Caco-2 (cell line): ENCODE measurements around the gene ATXN1. TPM values are rescaled to one million over a fixed set of nuclear protein-coding genes. Genes with fewer than 3 reads are reported as not detected.

Source experiments
- BruUV-seq: library from RNA; stranded (reverse); fragments of 400-500 nt; replicated peaks from 2 replicates; lab custom pipeline; 2021; lab: Mats Ljungman, UMichigan
- CTCF ChIA-PET: fragments of 300-600 bp; sonication (Branson Sonifier 250); formaldehyde crosslinking; loops from one replicate; lab custom pipeline; 2022; ENCODE audit warnings: antibody characterized with exemption; lab: Charles Lee
- POLR2A ChIA-PET: fragments of 300-600 bp; sonication (Branson Sonifier 250); formaldehyde crosslinking; loops from one replicate; lab custom pipeline; 2022; ENCODE audit warnings: antibody characterized with exemption; lab: Charles Lee
- DNase-seq, 2 experiments: peaks; one replicate each; pipeline versions ENCODE4 v3.0.0 to v3.0.0-alpha.2; 2020 to 2022
- H3K27me3 ChIP-seq: replicated peaks from 2 replicates; pipeline ENCODE4 v1.6.0; 2011; ENCODE audit warnings: low read length; ENCODE audit not compliant: control insufficient read depth, insufficient read depth
- H3K36me3 ChIP-seq: 2 replicates; pipeline ENCODE4 v1.5.1; 2011; ENCODE audit warnings: low read length; ENCODE audit not compliant: control insufficient read depth, insufficient read depth
- H3K4me1 ChIP-seq: fragments of 250-450 bp; sonication (Bioruptor Pico); 2 replicates; pipeline ENCODE4 v1.5.1; 2020; ENCODE audit warnings: mild to moderate bottlenecking
- H3K4me3 ChIP-seq: 2 replicates; pipeline ENCODE4 v1.5.1; 2011; ENCODE audit warnings: low read depth, mild to moderate bottlenecking, control low read depth, low read length
- H3K9me3 ChIP-seq: fragments of 250-450 bp; sonication (Bioruptor Pico); 2 replicates; pipeline ENCODE4 v1.5.1; 2020; ENCODE audit warnings: mild to moderate bottlenecking, moderate library complexity
- H3K27ac Mint-ChIP-seq: one replicate; pipeline ENCODE4 v1.8.0; 2022; ENCODE audit warnings: mixed read lengths; ENCODE audit not compliant: unreplicated experiment
- H3K27me3 Mint-ChIP-seq: one replicate; pipeline ENCODE4 v1.8.0; 2022; ENCODE audit warnings: mixed read lengths; ENCODE audit not compliant: insufficient read depth, unreplicated experiment
- H3K36me3 Mint-ChIP-seq: one replicate; pipeline ENCODE4 v1.8.0; 2022; ENCODE audit warnings: mild to moderate bottlenecking, mixed read lengths; ENCODE audit not compliant: insufficient read depth, unreplicated experiment
- H3K4me1 Mint-ChIP-seq: one replicate; pipeline ENCODE4 v1.8.0; 2022; ENCODE audit warnings: low read depth, mixed read lengths; ENCODE audit not compliant: unreplicated experiment
- H3K4me3 Mint-ChIP-seq: one replicate; pipeline ENCODE4 v1.8.0; 2022; ENCODE audit warnings: mild to moderate bottlenecking, moderate library complexity, mixed read lengths; ENCODE audit not compliant: unreplicated experiment
- H3K9me3 Mint-ChIP-seq: one replicate; pipeline ENCODE4 v1.8.0; 2022; ENCODE audit warnings: mixed read lengths; ENCODE audit not compliant: unreplicated experiment
- CTCF ChIP-seq, 2 experiments: fragments of 200-600 bp in 1 of 2; IDR thresholded peaks; 1 replicate in 1 of 2; 2 replicates in 1 of 2; pipeline versions ENCODE4 v1.5.1 to v1.8.0; 2011 to 2022; ENCODE audit warnings: antibody characterized with exemption in 1 of 2, control low read depth in 1 of 2, inconsistent platforms in 1 of 2, low read depth in 1 of 2, low read length in 1 of 2, mild to moderate bottlenecking in 1 of 2, moderate library complexity in 1 of 2; ENCODE audit not compliant: insufficient read depth in 1 of 2, severe bottlenecking in 1 of 2, unreplicated experiment in 1 of 2
- intact Hi-C: fragments of 100-400 bp; cut with micrococcal nuclease; formaldehyde crosslinking; loops from one replicate; pipeline ENCODE4 v1.10.0; 2022; ENCODE audit not compliant: unreplicated experiment
- total RNA-seq: library from RNA; stranded (reverse); gene quantifications from 2 replicates; pipeline ENCODE4 v1.2.3, GENCODE V29; 2022

The ATXN1 gene
- total RNA-seq, 1 experiment from 2014 or later, result 14.2 TPM

DNA sequence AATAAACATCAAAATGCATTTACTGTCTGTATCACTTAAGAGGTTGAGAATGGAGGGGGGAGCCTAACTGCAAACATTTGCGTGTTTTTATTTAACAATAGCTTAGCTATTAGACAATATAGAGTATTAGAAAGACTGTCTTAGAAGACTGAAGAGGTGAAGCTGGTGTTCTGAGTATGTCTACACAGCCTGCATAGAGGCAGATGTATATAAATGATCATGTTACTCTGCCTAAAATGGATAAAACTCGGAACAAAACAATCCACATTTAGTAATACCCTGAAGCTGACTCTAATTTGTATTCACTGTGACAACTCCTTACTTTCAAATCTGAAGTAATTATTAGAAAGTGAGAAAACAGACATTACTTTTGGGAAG is 340.9 kb downstream of the ATXN1 start:
- intact Hi-C loops, result no loop called here
- POLR2A ChIA-PET, result interaction anchor here (1.0 kb wide), 1 partner anchor 343 kb away, joined by 3 read pairs; no protein-coding TSS in a partner anchor
- no peak overlapping the region for H3K27ac Mint-ChIP-seq
- DNase-seq, result no peak
- no peak overlapping the region for H3K4me3 ChIP-seq
- TF ChIP-seq CTCF (IDR thresholded peaks at IDR 0.05; ENCODE audit: insufficient read depth in 1 of 2, low read depth in 1 of 2, low read length in 1 of 2, severe bottlenecking in 1 of 2, unreplicated experiment in 1 of 2), result no peak
- H3K36me3 ChIP-seq, result no peaks in the 10 kb centered on the region
- 0 out of 2 replicates have a peak, but pooled peaks cover 5% of the 10 kb centered on the region for H3K4me1 ChIP-seq
- H3K4me3 Mint-ChIP-seq, result no peak overlapping the region
- H3K27me3 ChIP-seq, result no peaks in the 10 kb centered on the region
- CTCF ChIA-PET, result no interaction called here
- H3K36me3 Mint-ChIP-seq, result no peaks in the 10 kb centered on the region
- H3K27me3 Mint-ChIP-seq, result no peaks in the 10 kb centered on the region
- no peaks in the 10 kb centered on the region for H3K4me1 Mint-ChIP-seq
- BruUV-seq, result no TSS peak
- H3K9me3 Mint-ChIP-seq, result no peaks in the 10 kb centered on the region
- no peaks in the 10 kb centered on the region for H3K9me3 ChIP-seq

- Histone ChIP-seq H3K4me1 (0 out of 2 replicates have a peak, but pooled peaks cover 5% of the 10 kb centered on the region), H3K27me3 (no peaks in the 10 kb centered on the region), H3K9me3 (no peaks in the 10 kb centered on the region), H3K36me3 (no peaks in the 10 kb centered on the region), H3K4me3 (no peak overlapping the region)
- no peak for DNase-seq
- Mint-ChIP-seq H3K4me3 (no peak overlapping the region), H3K36me3 (no peaks in the 10 kb centered on the region), H3K9me3 (no peaks in the 10 kb centered on the region), H3K27ac (no peak overlapping the region), H3K4me1 (no peaks in the 10 kb centered on the region), H3K27me3 (no peaks in the 10 kb centered on the region)
- POLR2A ChIA-PET, result interaction anchor here (1.0 kb wide), 1 partner anchor 344 kb away, joined by 3 read pairs; no protein-coding TSS in a partner anchor
- intact Hi-C loops, result no loop called here
- no peak for TF ChIP-seq CTCF (IDR thresholded peaks at IDR 0.05; ENCODE audit: insufficient read depth in 1 of 2, low read depth in 1 of 2, low read length in 1 of 2, severe bottlenecking in 1 of 2, unreplicated experiment in 1 of 2)
- CTCF ChIA-PET, result no interaction called here
- BruUV-seq, result no TSS peak
Observed at GRCh38 chr6:16419636-16420336, 341.5 kb downstream of the ATXN1 start.

DNA sequence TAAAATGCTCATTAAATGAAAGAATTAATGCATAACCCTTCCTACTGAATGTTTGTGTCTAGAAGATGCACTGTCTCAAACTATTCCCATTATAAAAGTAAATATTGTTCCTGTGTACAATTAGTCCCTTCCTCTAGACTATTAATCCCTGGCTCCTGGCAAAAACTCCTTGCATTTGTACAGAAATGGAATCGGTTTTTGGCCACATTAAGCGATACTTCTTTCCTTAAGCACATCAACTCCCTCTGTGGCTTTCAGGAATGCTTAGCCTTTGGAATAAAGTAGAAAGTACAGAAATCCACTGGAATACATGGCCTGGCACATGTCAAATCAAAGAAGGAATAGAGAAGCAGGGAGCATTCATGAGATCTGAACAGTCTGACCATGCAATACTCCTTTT is 343.1 kb downstream of the ATXN1 start:
- Mint-ChIP-seq H3K27ac (no peak overlapping the region), H3K4me3 (no peak overlapping the region), H3K4me1 (peaks cover 5% of the 10 kb centered on the region), H3K27me3 (no peaks in the 10 kb centered on the region), H3K36me3 (no peaks in the 10 kb centered on the region), H3K9me3 (no peaks in the 10 kb centered on the region)
- no TSS peak for BruUV-seq
- H3K4me3 ChIP-seq, result no peak overlapping the region
- intact Hi-C loops, result no loop called here
- 0 out of 2 replicates have a peak, but pooled peaks cover 5% of the 10 kb centered on the region for H3K4me1 ChIP-seq
- DNase-seq, result no peak
- ChIA-PET POLR2A (no interaction called here), CTCF (no interaction called here)
- H3K27me3 ChIP-seq, result no peaks in the 10 kb centered on the region
- no peaks in the 10 kb centered on the region for H3K9me3 ChIP-seq
- H3K36me3 ChIP-seq, result no peaks in the 10 kb centered on the region
- no peak for TF ChIP-seq CTCF (IDR thresholded peaks at IDR 0.05; ENCODE audit: insufficient read depth in 1 of 2, low read depth in 1 of 2, low read length in 1 of 2, severe bottlenecking in 1 of 2, unreplicated experiment in 1 of 2)
